Upper lobe of left lung (tissue), 6 donors: ENCODE results near the gene INTS6. TPM values are rescaled to one million over a fixed set of nuclear protein-coding genes. Genes with fewer than 3 reads are reported as not detected.

Experiments
- ATAC-seq, 2 donors: fragments of 200-7000 bp; cut with Tn5 transposase; one replicate each; pipeline ENCODE4 v1.9.1; 2022; ENCODE audit warnings: mild to moderate bottlenecking in 2 of 2, moderate library complexity in 2 of 2; ENCODE audit not compliant: low FRiP score in 2 of 2
- DNase-seq, 2 donors: peaks; one replicate each; pipeline ENCODE4 v3.0.0-alpha.2; 2019 to 2020
- H3K27ac ChIP-seq, 4 donors: fragments of 200-600 bp; sonication (generic); one replicate each; pipeline ENCODE4 v1.5.1; 2016 to 2019
- H3K27me3 ChIP-seq, 4 donors: fragments of 200-600 bp; sonication (generic); one replicate each; pipeline ENCODE4 v1.5.1; 2017 to 2019
- H3K36me3 ChIP-seq, 4 donors: fragments of 200-600 bp; sonication (generic); one replicate each; pipeline ENCODE4 v1.5.1; 2016 to 2019
- H3K4me1 ChIP-seq, 4 donors: fragments of 200-600 bp; sonication (generic); one replicate each; pipeline ENCODE4 v1.5.1; 2018 to 2019
- H3K4me3 ChIP-seq, 4 donors: fragments of 200-600 bp; sonication (generic); one replicate each; pipeline ENCODE4 v1.5.1; 2017 to 2019; ENCODE audit warnings: mild to moderate bottlenecking in 2 of 4, moderate library complexity in 1 of 4
- H3K9me3 ChIP-seq, 4 donors: fragments of 200-600 bp; sonication (generic); one replicate each; pipeline ENCODE4 v1.5.1; 2018 to 2019
- EP300 ChIP-seq, 4 donors: sonication (generic); formaldehyde crosslinking; IDR thresholded peaks; one replicate each; pipeline ENCODE4 v1.5.1; 2017; ENCODE audit warnings: antibody characterized with exemption in 4 of 4, control low read depth in 2 of 4
- POLR2A ChIP-seq, 4 donors: fragments of 450-650 bp; IDR thresholded peaks; one replicate each; pipeline ENCODE4 v1.5.1; 2016 to 2017; ENCODE audit warnings: antibody characterized with exemption in 4 of 4, mild to moderate bottlenecking in 2 of 4
- POLR2AphosphoS5 ChIP-seq, 2 donors: sonication (generic); formaldehyde crosslinking; IDR thresholded peaks; one replicate each; pipeline ENCODE4 v1.5.1; 2017; ENCODE audit warnings: antibody characterized with exemption in 2 of 2
- WGBS, 2 donors: methylation state at CpG; one replicate each; pipeline ENCODE4 v1.1.5; 2017 to 2018; 5-methylcytosine and 5-hydroxymethylcytosine counted together
- total RNA-seq, 6 donors: library from RNA; depleted of rRNA in 4 of 6; stranded (reverse); fragments of >200 nt in 4 of 6; gene quantifications; one replicate each; pipeline versions ENCODE4 v1.1.0 to v1.2.1, GENCODE V29; 2016 to 2021
- TF ChIP-seq, protein P1 (sequence below), 6 experiments: fragments of 450-650 bp in 4 of 6; fragments of 200-600 bp in 2 of 6; sonication (generic) in 2 of 6; IDR thresholded peaks; one replicate each; pipeline ENCODE4 v1.5.1; 2016 to 2019; ENCODE audit warnings: antibody characterized with exemption in 6 of 6
- donor health status: DM: no; HTN: no; CAD: no; lungs with moderate emphysema.
- donor health status: DM: no; HTN: yes; CAD: no; lungs with severe emphysema.

The INTS6 gene
- total RNA-seq, 6 donors from 2014 or later, result 20.5 to 43.2 (median 24.8) TPM

DNA sequence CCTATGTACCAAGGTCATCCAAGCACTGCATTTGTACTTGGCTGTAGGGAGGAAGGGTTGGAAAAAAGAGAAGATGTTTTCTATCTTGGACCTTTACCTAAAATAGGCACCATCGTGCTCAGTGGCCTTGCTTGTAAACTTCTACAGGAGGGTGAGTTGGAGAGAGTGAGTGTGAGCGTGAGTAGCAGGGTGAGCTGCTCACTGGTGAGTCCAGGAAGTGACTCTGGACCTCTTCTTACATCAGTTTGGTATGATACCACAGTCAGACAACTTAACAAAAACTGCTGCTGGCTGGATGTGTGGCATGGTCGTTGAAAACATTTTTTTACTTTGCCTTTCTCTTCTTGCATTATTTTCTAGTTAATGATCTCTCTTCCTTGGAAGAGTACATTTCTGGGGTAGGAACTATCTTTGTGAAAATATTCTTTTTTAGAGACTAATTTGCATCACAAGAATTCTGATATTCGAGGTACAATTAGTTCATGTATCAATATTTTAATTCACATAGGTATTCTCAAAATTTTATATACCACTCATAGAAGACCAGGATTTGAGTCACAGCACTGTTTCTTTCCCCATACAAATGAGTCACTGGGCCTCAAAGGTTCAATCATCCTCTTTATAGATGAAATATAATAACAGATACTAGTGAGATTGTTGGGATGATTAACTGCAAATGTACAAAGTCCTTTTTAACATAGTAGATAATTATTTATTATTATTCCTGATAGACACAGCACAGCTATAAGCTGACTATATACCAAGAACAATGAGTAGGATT is 112.7 kb downstream of the INTS6 start:
- Histone ChIP-seq H3K4me3 (no peak overlapping the region), H3K9me3 (no peaks in the 10 kb centered on the region), H3K4me1 (no peaks in the 10 kb centered on the region), H3K27ac (no peak overlapping the region), H3K36me3 (no peaks in the 10 kb centered on the region), H3K27me3 (no peaks in the 10 kb centered on the region)
- TF ChIP-seq POLR2AphosphoS5 (IDR thresholded peaks at IDR 0.05), result no peak
- no peak for TF ChIP-seq EP300 (IDR thresholded peaks at IDR 0.05)
- no peak for TF ChIP-seq POLR2A (IDR thresholded peaks at IDR 0.05)
- TF ChIP-seq, protein P1, sequence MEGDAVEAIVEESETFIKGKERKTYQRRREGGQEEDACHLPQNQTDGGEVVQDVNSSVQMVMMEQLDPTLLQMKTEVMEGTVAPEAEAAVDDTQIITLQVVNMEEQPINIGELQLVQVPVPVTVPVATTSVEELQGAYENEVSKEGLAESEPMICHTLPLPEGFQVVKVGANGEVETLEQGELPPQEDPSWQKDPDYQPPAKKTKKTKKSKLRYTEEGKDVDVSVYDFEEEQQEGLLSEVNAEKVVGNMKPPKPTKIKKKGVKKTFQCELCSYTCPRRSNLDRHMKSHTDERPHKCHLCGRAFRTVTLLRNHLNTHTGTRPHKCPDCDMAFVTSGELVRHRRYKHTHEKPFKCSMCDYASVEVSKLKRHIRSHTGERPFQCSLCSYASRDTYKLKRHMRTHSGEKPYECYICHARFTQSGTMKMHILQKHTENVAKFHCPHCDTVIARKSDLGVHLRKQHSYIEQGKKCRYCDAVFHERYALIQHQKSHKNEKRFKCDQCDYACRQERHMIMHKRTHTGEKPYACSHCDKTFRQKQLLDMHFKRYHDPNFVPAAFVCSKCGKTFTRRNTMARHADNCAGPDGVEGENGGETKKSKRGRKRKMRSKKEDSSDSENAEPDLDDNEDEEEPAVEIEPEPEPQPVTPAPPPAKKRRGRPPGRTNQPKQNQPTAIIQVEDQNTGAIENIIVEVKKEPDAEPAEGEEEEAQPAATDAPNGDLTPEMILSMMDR (IDR thresholded peaks at IDR 0.05), result no peak
- ATAC-seq (no peak), DNase-seq (no peak)
- 71 to 72% methylated on average over 4 of the region's 4 CpGs for WGBS, 2 donors

DNA sequence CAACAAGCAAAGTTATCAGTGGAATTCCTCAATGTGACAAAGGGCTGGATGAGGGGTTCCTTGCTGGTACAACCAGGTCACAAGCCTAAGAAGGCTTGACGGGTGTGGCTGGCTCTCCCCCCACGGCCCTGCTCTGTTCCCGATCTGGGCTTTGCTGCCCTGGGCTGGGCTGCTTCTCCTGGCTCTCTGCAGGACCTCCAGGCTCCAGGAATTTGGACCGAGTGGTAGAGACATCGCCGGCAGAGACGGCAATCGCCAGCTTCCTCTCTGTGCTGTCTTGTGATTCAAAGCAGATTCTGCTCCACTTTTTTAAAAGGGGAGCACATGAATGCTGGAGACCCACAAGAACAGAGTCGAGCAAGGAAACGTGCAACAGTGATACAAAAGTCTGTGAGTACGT is 113.5 kb downstream of the INTS6 start, which contains the start of gene SERPINE3:
SERPINE3 (plus strand) TSS at position 338 of the 400 bp plus-strand sequence. CDS start 1,401 bp downstream, outside the sequence.
- peak in 1 of 2 donors; percentile 32 for DNase-seq
- WGBS, 2 donors, result 85 to 94% methylated on average over 11 of the region's 11 CpGs
- Histone ChIP-seq H3K4me3 (no peak within 1 kb of the TSS), H3K4me1 (no peaks in the 10 kb centered on the region), H3K27ac (no peak within 1 kb of the TSS), H3K27me3 (no peaks in the 10 kb centered on the region), H3K36me3 (no peaks in the 10 kb centered on the region), H3K9me3 (no peaks in the 10 kb centered on the region)
- ATAC-seq, result no peak
- TF ChIP-seq, protein P1 (IDR thresholded peaks at IDR 0.05), result no peak
- TF ChIP-seq POLR2A (IDR thresholded peaks at IDR 0.05) (no peak), EP300 (IDR thresholded peaks at IDR 0.05) (no peak), POLR2AphosphoS5 (IDR thresholded peaks at IDR 0.05) (no peak)

DNA sequence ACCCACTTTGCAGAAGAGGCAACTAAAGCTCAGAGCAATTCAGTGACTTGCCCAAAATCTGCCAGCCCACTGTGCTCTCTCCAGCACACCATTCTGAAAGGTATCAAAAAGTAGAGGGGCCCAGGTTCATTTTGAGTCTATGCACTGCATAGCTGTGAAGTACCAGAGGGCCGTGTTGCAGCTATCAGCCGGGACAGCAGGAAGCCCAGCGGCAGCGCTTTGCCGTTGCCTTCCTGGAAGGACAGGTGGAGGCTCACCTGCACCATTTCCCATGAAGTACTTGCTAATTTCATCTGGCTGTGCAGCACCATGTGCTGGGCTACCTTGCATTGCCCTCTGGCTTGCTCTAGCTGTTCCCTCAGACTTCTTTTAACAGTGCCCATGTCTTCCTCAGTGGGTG is 116.1 kb downstream of the INTS6 start:
- no peak for TF ChIP-seq POLR2AphosphoS5 (IDR thresholded peaks at IDR 0.05)
- no peak for TF ChIP-seq POLR2A (IDR thresholded peaks at IDR 0.05)
- no peak for TF ChIP-seq EP300 (IDR thresholded peaks at IDR 0.05)
- TF ChIP-seq, protein P1 (IDR thresholded peaks at IDR 0.05), result no peak
- no peak overlapping the region for H3K4me3 ChIP-seq
- ATAC-seq (no peak), DNase-seq (no peak)
- no peak overlapping the region for H3K27ac ChIP-seq
- H3K27me3 ChIP-seq, result no peaks in the 10 kb centered on the region
- no peaks in the 10 kb centered on the region for H3K36me3 ChIP-seq
- 91% methylated on average over 5 of the region's 5 CpGs; no CpG with 5 or more reads in 1 of the 2 donors for WGBS, 2 donors
- H3K9me3 ChIP-seq, result no peaks in the 10 kb centered on the region
- no peaks in the 10 kb centered on the region for H3K4me1 ChIP-seq

DNA sequence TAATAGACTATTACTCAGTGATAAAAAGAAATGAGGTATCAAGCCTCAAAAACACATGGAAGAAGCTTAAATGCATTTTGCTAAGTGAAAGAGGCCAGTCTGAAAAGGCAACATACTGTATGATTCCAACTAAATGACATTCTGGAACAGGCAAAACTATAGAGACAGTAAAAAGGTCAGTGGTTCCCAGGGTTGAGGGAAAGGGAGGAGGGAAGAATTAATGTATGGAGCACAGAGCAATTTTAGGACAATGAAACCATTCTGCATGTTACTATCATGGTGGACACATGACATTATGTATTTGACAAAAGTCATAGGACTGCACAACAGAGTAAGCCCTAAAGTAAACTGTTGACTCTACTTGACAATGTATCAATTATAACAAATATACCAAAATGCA is 119.0 kb downstream of the INTS6 start:
- no peak for ATAC-seq
- DNase-seq, result no peak

DNA sequence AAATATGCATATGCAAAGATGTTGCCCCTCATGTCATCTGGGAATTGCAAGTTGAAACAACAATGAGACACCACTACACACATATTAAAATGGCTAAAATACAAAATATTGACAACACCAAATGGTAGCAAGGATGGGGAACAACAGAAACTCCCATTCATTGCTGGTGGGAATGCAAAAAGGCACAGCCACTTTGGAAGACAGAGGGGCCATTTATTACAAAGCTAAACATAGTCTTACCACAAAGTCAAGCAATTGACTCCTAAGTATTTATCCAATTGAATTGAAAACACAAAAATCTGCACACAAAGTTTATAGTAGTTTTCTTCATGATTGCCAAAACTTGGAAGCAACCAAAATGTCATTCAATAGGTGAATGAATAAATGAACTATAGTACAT is 119.4 kb downstream of the INTS6 start:
- DNase-seq (no peak), ATAC-seq (no peak)
- H3K27ac ChIP-seq, result no peak overlapping the region
- TF ChIP-seq POLR2A (IDR thresholded peaks at IDR 0.05) (no peak), POLR2AphosphoS5 (IDR thresholded peaks at IDR 0.05) (no peak), EP300 (IDR thresholded peaks at IDR 0.05) (no peak)
- TF ChIP-seq, protein P1 (IDR thresholded peaks at IDR 0.05), result no peak
- H3K4me1 ChIP-seq, result no peaks in the 10 kb centered on the region
- no peaks in the 10 kb centered on the region for H3K9me3 ChIP-seq
- H3K27me3 ChIP-seq, result no peaks in the 10 kb centered on the region
- no peaks in the 10 kb centered on the region for H3K36me3 ChIP-seq
- no peak overlapping the region for H3K4me3 ChIP-seq

More for the DNA sequence above, 119.0 kb downstream of the INTS6 start:
- no peaks in the 10 kb centered on the region for H3K9me3 ChIP-seq
- no peaks in the 10 kb centered on the region for H3K4me1 ChIP-seq
- no peak overlapping the region for H3K27ac ChIP-seq
- H3K4me3 ChIP-seq, result no peak overlapping the region
- H3K27me3 ChIP-seq, result no peaks in the 10 kb centered on the region
- TF ChIP-seq EP300 (IDR thresholded peaks at IDR 0.05), result no peak
- no peak for TF ChIP-seq POLR2A (IDR thresholded peaks at IDR 0.05)
- no peaks in the 10 kb centered on the region for H3K36me3 ChIP-seq
